A673 (cell line): Measurements from ENCODE around the gene TRIM37.

ENCODE experiments used
- EZH2 ChIP-seq: fragments of 200-600 bp; sonication (generic); IDR thresholded peaks from 2 replicates; pipeline ENCODE4 v1.6.1; 2017; ENCODE audit warnings: borderline replicate concordance, low read depth, mild to moderate bottlenecking, mixed read lengths, antibody characterized with exemption, low read length; ENCODE audit not compliant: poor library complexity, severe bottlenecking
- TF ChIP-seq, protein P1 (sequence below): fragments of 300-800, 200-600 bp; sonication (generic); conservative IDR thresholded peaks from 2 replicates; pipeline ENCODE4 v1.5.1; 2017; ENCODE audit warnings: low read depth, mild to moderate bottlenecking, antibody characterized with exemption, low read length, moderate library complexity, mixed read lengths

DNA sequence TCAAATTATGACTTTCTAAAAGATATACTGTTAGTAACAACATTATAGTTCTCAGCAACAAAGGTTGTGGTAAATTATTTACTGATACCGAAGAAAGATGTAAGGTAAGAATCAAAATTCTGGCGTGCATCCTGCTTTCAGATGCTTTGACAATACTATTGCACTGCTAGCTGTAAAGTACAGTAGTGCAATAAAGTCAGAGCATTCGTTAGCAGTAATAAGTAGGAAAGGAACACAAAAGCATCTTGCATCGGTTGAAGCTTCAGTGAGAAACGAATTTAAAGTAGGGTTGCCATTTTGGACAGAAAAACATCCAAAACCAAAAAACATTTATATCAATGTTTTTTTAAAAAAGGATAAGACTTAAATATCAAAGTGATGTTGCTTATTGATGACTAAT, 44.3 kb upstream of the TRIM37 start:
- TF ChIP-seq, protein P1, sequence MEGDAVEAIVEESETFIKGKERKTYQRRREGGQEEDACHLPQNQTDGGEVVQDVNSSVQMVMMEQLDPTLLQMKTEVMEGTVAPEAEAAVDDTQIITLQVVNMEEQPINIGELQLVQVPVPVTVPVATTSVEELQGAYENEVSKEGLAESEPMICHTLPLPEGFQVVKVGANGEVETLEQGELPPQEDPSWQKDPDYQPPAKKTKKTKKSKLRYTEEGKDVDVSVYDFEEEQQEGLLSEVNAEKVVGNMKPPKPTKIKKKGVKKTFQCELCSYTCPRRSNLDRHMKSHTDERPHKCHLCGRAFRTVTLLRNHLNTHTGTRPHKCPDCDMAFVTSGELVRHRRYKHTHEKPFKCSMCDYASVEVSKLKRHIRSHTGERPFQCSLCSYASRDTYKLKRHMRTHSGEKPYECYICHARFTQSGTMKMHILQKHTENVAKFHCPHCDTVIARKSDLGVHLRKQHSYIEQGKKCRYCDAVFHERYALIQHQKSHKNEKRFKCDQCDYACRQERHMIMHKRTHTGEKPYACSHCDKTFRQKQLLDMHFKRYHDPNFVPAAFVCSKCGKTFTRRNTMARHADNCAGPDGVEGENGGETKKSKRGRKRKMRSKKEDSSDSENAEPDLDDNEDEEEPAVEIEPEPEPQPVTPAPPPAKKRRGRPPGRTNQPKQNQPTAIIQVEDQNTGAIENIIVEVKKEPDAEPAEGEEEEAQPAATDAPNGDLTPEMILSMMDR = no peak
- TF ChIP-seq EZH2 = no peak
